DOHH2 (cell line): Measurements from ENCODE around the gene MCU.

ENCODE experiments used
- CTCF ChIP-seq: fragments of 200-600 bp; sonication (generic); IDR thresholded peaks from one replicate; pipeline ENCODE4 v1.5.1; 2014; ENCODE audit warnings: antibody characterized with exemption, mild to moderate bottlenecking, low read depth, low read length; ENCODE audit not compliant: poor library complexity, severe bottlenecking
- EZH2phosphoT487 ChIP-seq: fragments of 200-600 bp; sonication (generic); IDR thresholded peaks from 2 replicates; pipeline ENCODE4 v1.6.1; 2017; ENCODE audit warnings: borderline replicate concordance, mild to moderate bottlenecking, antibody characterized with exemption, low read length, moderate library complexity, mixed read lengths

- TF ChIP-seq EZH2phosphoT487 (no peak), CTCF (no peak)
Observed at GRCh38 chr10:72796042-72796441, 104.1 kb downstream of the MCU start.
